Left forelimb (tissue), 1 donor: ENCODE measurements around the gene AMBN.
"Not testable (repeated sequence)": the region's sequence is repeated elsewhere in the genome, so short reads cannot be mapped to it uniquely, and the experiment has no call there.

Experiments
- DNase-seq: peaks from one replicate; pipeline ENCODE4 v3.0.0-alpha.2; 2018; ENCODE audit warnings: low spot score

Gene AMBN

GRCh38 chr4:70608324-70608723, 16.3 kb downstream of the AMBN start:
- DNase-seq = no peak

GRCh38 chr4:70613306-70614183, 21.5 kb downstream of the AMBN start:
- no peak for DNase-seq

- no peak for DNase-seq
Measured at GRCh38 chr4:70614184-70614555, 22.1 kb downstream of the AMBN start.

- no peak for DNase-seq
Measured at GRCh38 chr4:70619288-70619687, 27.2 kb downstream of the AMBN start.

- DNase-seq = no peak
Measured at GRCh38 chr4:70619778-70620177, 27.7 kb downstream of the AMBN start.

GRCh38 chr4:70623323-70623722, 31.3 kb downstream of the AMBN start:
- no peak for DNase-seq

GRCh38 chr4:70624226-70624793, 32.3 kb downstream of the AMBN start:
- no peak for DNase-seq

- no peak for DNase-seq
Measured at GRCh38 chr4:70627620-70628019, 35.6 kb downstream of the AMBN start.

- DNase-seq = no peak
Measured at GRCh38 chr4:70628444-70628843, 36.4 kb downstream of the AMBN start, which contains the start of gene ENAM. TSS of gene ENAM (plus strand) at chr4:70628744. CDS start at chr4:70629501, 757 bp downstream.

GRCh38 chr4:70629469-70630090, 37.5 kb downstream of the AMBN start:
- no peak for DNase-seq

- no peak for DNase-seq
Measured at GRCh38 chr4:70630162-70630561, 38.1 kb downstream of the AMBN start.

- no peak for DNase-seq
Measured at GRCh38 chr4:70632028-70632427, 40.0 kb downstream of the AMBN start.

GRCh38 chr4:70634482-70634881, 42.4 kb downstream of the AMBN start:
- no peak for DNase-seq

GRCh38 chr4:70637239-70637913, 45.3 kb downstream of the AMBN start:
- DNase-seq = no peak

GRCh38 chr4:70640192-70640591, 48.1 kb downstream of the AMBN start:
- DNase-seq = no peak

- not testable (repeated sequence) for DNase-seq
Measured at GRCh38 chr4:70650741-70651140, 58.7 kb downstream of the AMBN start.

- no peak for DNase-seq
Measured at GRCh38 chr4:70651864-70652506, 59.9 kb downstream of the AMBN start.

GRCh38 chr4:70654605-70655011, 62.6 kb downstream of the AMBN start:
- DNase-seq = no peak
